Measurements from ENCODE around the gene AUTS2.

- TF ChIP-seq E2F8 (IDR thresholded peaks at IDR 0.05; ENCODE audit: low read depth, partially characterized antibody) (no peak), TCF12 (IDR thresholded peaks at IDR 0.05; ENCODE audit: low read depth, low read length) (no peak), TAF1 (IDR thresholded peaks at IDR 0.05; ENCODE audit: borderline replicate concordance, low read depth, low read length) (no peak), YY1 (IDR thresholded peaks at IDR 0.05; ENCODE audit: low read depth, low read length) (no peak), CHD1 (IDR thresholded peaks at IDR 0.05; ENCODE audit: low read depth, low read length) (no peak), RAD21 (IDR thresholded peaks at IDR 0.05; ENCODE audit: insufficient read depth, low read depth, low read length) (no peak)
Observed at GRCh38 chr7:69857014-69857413, 258.7 kb downstream of the AUTS2 start.

Data from GM12878 (cell line).